Measurements from ENCODE around the gene MTIF3.

- TF ChIP-seq CTCF (IDR thresholded peaks at IDR 0.05): no peak
- no peak for TF ChIP-seq POLR2A (IDR thresholded peaks at IDR 0.05)
- TF ChIP-seq EP300 (IDR thresholded peaks at IDR 0.05): no peak
Observed at GRCh38 chr13:27428160-27428559, 22.2 kb downstream of the MTIF3 start.
